DMS 273 (cell line): ENCODE measurements around the gene ZNF333.
A peak's percentile ranks its signal among the peaks of the same experiment; 100 is the strongest.
"Not testable (repeated sequence)": the region's sequence is repeated elsewhere in the genome, so short reads cannot be mapped to it uniquely, and the experiment has no call there.

ENCODE experiments used
- DNase-seq: peaks from one replicate; lab custom pipeline; 2025; ENCODE audit not compliant: unreplicated experiment; lab: John Stamatoyannopoulos, UW

ZNF333 gene

DNA sequence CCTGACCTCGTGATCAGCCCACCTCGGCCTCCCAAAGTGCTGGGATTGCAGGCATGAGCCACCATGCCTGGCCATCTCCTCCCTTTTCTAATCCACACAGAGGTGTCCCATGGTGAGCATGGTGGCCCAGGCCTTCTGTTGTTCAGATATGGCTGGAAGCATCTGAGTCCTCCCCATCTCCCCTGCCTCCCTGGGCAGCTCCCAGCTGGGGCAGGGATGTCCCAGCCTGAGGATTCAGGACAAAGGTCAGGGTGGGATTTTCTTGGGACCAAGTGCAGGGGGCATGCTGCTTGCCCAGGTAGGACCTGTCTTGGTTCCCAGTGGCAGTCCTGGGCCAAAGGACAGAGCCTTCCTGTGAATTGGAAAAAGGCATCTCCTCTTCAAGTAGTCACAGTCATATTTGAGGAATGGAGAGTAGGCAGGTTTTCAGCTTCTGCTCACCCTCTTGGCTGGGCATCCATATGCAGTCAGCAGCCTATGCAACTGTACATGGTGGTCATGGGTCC, 77.7 kb downstream of the ZNF333 start:
- DNase-seq = no peak

DNA sequence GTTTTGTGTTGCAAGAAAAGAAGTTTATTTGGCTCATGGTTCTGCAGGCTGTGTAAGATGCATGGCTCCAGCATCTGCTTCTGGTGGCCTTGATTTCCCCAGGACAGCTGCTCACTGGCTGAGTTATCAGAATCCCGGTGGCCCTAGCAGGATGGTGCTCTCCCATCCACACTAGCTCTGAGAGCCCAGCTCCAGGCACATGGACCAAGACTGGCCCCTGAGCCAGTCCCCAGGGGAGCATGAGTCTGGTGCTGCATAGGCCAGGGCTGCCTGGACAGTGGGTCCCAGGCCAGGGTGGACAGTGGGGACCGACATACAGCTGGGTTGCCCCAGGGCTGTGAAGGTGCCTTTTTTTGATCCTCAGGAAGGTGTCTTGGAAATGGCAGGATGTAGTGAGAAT, 78.2 kb downstream of the ZNF333 start:
- DNase-seq = no peak

DNA sequence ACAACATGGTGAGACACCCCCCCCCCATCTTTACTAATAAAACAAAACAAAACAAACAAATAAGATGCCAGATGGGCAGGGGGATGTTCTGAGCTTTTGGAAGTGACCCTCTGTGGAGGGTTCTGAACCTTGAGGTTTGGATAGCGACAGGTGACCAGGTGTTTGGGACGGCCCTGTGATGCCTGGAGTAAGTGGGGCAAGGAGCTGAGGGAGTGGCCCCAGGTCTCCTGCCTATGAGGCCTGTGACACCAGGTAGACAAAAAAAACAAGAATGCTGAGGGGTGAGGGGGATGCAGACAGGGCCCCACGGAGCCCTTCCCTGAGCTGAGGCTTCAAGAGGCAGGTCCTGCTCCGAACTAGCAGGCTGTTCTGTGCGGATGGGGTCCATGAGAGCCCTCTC, 79.4 kb downstream of the ZNF333 start:
- DNase-seq = no peak

DNA sequence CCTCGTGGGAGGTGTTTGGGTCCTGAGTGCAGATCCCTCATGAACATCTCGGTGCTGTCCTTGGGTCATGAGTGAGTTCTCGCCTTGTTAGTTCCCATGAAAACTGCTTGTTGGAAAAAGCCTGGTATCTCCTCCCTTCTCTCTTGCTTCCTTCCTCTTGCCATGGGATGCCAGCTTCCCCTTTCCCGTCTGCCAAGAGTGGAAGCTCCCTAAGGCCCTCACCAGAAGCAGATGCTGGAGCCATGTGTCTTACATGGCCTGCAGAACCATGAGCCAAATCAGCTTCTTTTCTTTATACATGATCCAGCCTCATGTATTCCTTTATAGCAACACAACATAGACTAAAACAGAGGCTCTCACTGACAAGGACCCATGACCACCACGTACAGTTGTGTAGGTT, 80.3 kb downstream of the ZNF333 start:
- no peak for DNase-seq

DNA sequence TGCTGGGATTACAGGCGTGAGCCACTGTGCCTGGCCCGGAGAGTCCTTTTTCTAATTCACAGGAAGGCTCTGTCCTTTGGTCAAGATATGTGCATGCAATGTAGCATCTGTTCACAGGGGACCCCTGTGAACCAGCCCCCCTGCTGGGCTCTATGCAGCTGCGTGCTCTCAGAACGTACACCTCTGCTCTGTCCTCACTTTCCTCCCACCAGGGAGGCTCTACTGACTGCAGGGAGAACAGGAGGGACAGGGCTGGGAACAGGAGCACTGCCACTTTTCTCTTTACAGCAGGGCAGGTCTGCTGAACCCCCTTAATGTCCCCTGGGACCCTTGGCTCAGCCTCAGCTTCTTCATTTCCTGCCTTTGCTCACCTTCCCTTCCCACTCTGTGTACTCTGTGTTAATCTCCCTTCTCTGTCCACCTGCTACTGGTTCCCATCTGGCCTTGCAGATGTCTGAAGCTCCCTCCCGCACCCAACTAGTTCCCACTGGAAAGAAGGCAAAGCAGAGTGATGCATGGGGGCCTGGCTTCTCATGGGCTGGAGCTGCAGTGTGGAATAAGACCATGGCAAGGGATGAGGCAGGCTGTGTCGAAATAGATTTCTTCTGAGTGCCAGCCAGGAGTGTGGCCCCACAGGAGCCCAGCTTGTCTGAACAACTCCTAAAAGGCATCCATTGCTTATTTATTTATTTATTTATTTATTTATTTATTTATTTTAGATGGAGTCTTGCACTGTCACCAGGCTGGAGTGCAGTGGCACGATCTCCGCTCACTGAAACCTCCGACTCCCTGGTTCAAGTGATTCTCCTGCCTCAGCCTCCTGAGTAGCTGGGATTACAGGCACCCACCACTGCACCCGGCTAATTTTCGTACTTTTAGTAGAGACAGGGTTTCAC, 81.3 kb downstream of the ZNF333 start:
- peak; percentile 54 for DNase-seq

DNA sequence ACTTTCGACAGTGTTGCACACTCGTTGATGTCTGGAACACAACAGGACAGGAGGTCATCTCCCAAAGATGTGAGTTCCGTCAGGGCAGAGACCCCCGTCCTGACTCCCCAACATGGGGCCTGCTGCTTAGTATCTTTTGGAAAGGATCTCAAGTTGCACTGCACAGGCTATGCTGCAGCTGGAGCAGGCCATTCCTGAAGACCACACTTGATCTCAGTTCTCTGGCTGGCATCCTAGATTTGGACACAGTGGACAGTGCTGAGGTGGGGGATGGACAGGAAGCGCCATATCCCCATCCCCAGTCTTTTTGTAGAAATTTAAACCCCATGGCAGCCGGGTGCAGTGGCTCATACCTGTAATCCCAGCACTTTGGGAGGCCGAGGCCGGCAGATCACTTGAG, 82.6 kb downstream of the ZNF333 start:
- DNase-seq = no peak

DNA sequence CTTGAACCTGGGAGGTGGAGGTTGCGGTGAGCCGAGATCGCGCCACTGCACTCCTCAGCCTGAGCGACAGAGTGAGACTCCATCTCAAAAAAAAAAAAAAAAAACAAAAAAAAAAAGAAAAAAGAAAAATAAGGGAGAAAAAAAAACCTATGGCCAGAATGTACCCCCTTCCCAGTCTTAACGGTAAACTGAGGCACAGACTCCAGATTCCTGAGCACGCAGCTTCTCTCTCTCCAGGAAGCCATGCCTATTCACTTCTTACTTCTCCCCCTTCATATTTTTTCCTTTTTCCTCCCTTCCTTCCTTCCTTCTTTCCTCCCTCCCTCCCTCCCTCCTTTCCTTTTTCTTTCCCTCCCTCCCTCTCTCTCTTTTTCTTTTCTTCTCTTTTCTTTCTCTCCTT, 83.1 kb downstream of the ZNF333 start:
- no peak for DNase-seq

DNA sequence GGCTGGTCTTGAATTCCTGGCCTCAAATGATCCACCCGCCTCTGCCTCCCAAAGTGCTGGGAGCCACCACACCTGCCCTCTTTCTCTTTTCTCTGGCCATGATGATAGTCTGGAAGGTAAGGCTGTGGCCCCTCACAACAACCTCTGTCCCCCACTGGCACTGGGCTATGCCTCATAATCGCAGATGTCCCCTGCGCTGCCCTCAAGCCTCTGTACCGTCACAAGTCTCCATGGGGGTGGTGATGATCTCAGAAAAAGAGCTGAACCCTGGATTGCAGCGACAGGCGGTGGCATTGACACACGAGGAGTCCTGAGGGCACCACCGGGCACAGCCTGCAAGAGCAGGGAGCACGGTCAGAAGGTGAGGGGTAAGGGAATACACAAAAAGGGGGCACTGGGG, 83.9 kb downstream of the ZNF333 start:
- not testable (repeated sequence) for DNase-seq

DNA sequence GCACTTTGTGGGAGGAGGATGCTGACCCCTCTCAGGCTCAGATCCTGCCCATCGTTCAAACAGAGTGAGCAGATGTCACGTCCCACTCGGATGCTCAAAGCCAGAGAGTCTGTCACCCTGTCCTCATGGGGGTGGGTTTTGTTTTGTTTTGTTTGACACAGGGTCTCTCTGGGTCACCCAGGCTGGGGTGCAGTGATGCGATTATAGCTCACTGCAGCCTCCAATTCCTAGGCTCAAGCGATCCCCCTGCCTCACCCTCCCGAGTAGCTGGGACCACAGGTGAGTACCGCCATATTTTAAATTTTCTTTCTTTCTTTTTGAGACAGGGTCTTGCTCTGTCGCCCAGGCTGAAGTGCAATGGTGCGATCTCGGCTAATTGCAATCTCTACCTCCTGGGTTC, 84.5 kb downstream of the ZNF333 start:
- no peak for DNase-seq

DNA sequence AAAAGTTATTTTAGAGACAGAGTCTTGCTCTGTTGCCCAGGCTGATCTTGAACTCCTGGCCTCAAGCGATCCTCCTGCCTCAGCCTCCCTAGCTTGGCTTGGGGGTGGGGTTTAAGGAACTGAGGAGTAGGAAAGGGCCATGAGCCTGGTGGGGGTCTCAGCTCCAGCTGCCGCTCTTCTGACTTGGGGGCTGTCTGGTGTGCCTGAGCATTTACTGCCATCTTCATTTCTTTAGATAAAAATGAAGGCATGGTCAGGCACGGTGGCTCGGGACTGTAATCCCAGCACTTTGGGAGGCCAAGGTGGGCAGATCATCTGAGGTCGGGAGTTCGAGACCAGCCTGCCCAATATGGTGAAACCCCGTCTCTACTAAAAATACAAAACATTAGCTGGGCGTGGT, 85.5 kb downstream of the ZNF333 start:
- DNase-seq = not testable (repeated sequence)

DNA sequence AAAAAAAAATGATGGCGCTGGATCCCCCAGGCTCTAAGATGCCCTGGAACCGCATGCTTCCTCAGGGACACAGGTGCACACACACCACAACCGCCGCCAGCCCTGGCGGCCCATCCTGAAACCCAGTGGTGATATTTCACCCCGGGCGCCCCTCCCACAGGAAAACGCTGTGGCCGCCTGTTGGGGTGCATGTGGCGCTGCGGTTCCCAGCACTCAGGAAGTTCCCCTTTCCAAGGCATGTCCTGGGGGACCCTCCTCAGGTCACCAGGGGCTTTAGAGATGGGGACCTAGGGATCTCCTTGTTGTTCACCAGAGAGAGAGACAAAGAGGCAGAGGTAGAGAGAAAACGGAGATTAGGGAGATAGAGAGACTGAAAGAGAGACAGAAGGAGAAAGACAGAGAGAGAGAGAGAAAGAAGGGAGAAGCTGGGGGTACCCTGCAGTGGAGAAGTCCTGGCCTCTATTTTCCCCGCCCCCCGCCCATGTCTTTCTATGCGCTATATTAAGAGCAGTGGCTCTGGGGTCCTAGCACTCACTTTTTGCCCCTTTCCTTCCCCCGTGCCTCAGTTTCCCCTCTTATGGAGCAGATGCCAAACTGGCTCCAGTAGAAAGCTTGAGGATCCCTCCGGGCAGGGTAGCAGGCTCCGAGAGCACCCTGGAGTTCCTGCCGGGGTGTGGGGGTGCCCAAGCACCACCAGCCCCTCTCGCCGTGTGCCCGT, 86.2 kb downstream of the ZNF333 start:
- no peak for DNase-seq

DNA sequence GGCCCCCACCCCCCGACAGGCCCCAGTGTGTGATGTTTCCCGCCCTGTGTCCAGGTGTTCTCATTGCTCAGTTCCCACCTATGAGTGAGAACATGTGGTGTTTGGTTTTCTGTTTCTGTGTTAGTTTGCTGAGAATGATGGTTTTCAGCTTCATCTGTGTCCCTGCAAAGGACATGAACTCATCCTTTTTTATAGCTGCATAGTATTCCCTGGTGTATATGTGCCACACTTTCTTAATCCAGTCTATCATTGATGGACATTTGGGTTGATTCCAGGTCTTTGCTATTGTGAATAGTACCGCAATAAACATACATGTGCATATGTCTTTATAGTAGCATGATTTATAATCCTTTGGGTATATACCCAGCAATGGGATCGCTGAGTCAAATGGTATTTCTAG, 87.8 kb downstream of the ZNF333 start:
- DNase-seq = not testable (repeated sequence)

DNA sequence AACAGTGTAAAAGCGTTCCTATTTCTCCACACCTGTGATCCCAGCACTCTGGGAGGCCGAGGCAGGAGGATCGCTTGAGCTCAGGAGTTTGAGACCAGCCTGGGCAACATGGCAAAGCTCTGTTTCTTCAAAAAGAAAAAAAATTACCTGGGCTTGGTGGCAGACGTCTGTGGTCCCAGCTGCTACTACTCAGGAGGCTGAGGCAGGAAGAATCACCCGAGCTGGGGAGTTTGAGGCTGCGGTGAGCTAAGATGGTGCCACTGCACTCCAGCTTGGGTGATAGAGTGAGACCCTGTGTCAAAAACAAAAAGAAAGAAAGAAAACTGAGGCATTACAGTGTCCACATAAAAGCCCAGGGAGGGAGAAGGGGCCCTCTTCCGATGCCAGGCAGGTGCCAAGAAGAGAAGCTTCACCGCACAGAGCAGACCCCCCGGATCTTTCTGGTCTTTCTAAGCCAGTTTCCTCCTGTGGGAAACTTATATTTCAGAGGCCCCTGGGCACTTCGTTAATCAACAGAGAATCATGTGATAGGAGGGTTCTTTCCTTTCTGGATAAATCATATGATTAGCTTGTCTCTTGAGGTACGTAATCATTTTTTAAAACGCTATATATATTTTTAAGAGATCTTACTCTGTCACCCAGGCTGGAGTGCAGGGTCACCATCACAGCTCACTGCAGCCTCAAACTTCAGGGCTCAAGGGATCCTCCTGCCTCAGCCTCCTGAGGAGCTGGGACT, 88.4 kb downstream of the ZNF333 start, which contains the start of gene ADGRE2:
TSS of gene ADGRE2 (minus strand) at position 451 of the 736 bp plus-strand sequence. CDS start 1,804 bp downstream, outside the sequence.
- DNase-seq = not testable (repeated sequence)

DNA sequence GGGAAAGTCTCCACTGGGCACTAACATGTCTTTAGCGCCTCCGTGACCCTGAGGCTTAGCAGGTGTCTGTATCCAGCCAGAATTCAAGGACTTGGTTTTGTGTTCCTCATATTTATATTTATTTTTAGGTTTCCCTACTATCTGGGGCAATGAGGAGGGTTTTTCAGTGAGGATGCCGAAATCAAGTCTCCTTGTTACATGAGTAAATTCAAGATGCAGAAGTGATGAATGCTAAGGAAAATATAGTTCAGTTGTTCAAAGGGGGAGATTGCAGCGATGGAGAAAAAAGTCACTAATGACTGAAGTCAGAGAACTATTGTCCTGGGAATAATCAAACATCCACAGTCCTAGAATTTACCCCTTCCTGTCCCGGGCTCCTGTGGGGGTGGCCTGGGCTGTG, 89.3 kb downstream of the ZNF333 start:
- DNase-seq = no peak

DNA sequence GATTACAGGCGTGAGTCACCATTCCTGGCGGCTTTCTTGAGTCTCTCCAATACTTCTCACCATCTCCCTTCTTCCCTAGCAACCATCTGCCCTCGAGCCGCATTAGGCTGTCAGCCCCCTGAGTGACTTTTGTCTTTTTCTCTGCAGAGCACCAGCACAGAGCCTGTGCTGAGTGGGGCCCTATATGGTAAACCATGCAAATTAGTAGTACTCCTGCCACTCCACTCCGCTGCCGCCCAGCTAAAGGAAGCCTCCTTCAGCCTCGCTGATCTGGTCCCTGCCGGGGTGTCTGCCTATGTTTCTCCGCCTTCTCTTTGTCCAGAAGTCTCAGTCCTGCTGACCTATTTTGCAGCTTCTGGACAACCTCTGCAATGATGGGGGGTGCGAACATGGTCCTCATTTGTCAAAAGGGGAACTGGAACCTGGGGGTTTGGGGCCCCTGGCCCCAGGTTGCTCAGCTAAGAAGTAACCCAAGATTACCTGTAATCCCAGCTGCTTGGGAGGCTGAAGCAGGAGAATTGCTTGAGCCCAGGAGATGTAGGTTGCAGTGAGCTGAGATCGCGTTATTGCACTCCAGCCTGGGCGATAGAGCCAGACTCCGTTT, 90.9 kb downstream of the ZNF333 start:
- DNase-seq = not testable (repeated sequence)

DNA sequence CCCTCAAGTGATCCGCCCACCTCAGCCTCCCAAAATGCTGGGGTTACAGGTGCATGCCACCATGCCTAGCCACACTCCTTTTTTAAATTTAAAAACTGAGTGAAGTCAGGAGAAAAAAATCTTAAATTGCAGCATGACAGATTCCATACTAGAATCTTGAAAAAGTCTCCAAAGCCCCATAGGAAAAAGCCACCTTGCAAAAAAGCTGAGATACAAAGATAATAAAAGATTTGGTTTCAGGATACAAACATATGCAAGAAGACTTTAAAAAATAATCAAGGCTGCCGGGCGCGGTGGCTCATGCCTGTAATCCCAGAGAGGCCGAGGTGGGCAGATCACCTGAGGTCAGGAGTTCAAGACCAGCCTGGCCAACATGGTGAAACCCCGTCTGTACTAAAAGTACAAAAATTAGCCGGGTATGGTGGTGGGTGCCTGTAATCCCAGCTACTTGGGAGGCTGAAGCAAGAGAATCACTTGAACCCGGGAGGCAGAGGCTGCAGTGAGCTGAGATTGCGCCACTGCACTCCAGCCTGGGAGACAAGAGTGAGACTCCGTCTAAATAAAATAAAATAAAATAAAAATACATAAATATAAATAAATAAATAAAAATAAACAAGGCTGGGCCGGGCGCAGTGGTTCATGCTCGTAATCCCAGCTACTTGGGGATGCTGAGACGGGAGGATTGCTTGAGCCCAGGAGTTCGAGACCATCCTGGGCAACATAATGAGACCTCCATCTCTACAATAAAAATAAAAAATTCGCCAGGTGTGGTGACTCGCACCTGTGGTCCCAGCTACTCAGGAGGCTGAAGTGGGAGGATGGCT, 92.1 kb downstream of the ZNF333 start:
- DNase-seq = not testable (repeated sequence)

DNA sequence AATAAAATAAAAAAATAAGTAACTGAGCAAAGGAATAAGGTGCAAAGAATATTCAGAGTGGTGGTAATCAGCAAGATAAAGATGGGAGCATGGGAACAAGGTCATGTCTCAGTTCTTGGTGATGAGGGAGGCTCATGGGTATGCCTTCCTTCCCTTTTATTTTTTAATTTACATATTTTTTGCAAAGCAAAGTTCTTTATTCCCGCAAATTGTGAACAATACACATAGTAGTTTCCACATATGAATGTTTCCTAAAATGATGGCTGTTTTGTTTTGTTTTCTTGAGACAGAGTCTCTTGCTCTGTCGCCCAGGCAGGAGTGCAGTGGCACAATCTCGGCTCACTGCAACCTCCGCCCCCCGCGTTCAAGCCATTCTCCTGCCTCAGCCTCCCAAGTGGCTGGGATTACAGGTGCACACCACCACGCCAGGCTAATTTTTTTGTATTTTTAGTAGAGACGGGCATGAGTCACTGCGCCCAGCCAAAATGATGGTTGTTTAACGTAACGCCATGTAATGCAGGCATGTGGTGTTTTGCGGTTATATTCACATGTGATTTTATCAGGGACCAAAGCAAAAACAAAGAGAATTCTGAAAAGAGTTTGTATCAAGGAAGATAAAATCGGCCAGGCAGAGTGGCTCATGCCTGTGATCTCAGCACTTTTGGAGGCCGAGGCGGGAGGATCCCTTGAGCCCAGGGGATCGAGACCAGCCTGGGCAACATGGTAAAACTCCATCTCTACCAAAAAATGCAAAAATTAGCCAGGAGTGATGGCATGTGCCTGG, 93.0 kb downstream of the ZNF333 start:
- DNase-seq = no peak
